GM21390 (cell line): ENCODE results near the gene MAGEB16.

Experiments used
- ATAC-seq: cut with Tn5 transposase; IDR thresholded peaks from one replicate; pipeline ENCODE4 v1.9.1; 2021; ENCODE audit not compliant: unreplicated experiment

The MAGEB16 gene

GRCh38 chrX:35798042-35798441 lies at the start of gene MAGEB16:
Gene MAGEB16 (plus strand): TSS chrX:35798342. CDS start chrX:35802197, 3,855 bp downstream.
- ATAC-seq = no peak

- no peak for ATAC-seq
Observed at GRCh38 chrX:35773958-35774564, 24.1 kb upstream of the MAGEB16 start.

- no peak for ATAC-seq
Observed at GRCh38 chrX:35785075-35785474, 13.1 kb upstream of the MAGEB16 start.

DNA sequence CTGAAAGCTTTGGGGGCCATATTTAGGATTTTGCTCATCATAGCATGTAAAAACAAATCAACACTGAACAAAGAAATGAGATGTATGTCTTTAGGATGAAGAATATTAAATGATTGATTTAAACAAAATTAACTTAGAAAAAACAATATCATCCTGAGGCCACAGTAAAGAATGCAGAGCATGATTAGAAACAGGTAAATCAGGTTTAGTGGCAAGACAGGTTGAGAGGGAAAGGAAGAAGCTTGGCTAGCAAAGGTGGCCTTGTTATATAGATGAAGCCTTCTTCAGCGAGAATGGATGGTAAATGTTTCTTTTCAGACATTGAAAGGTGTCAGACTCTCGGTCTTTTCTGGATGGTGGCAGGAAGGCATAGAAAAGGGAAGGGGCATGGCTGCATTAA lies 11.9 kb upstream of the MAGEB16 start:
- no peak for ATAC-seq

GRCh38 chrX:35787867-35788266 lies 10.3 kb upstream of the MAGEB16 start:
- ATAC-seq = no peak

- ATAC-seq = no peak
Observed at GRCh38 chrX:35800474-35800873, 2.3 kb downstream of the MAGEB16 start.

DNA sequence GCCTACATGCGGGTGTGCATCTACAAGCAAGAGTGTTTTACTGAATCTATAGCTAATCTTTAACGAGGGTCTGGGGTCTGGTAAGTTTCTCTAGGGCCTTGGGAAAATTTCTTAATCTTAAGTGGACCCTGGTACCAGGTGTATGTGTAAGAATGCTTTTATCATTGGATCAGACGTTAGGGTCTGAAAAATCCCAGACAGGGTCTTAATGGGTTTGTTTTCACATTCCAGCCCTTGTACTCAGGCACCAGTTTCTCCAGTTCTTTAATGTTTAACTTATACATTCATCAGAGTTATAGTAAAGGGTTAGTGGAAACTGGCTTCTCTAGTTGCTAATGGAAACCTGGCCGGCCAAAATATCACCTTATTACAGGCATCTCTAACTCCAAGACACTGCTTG lies 11.6 kb downstream of the MAGEB16 start:
- no peak for ATAC-seq

- ATAC-seq = no peak
Observed at GRCh38 chrX:35819241-35819640, 21.1 kb downstream of the MAGEB16 start.

DNA sequence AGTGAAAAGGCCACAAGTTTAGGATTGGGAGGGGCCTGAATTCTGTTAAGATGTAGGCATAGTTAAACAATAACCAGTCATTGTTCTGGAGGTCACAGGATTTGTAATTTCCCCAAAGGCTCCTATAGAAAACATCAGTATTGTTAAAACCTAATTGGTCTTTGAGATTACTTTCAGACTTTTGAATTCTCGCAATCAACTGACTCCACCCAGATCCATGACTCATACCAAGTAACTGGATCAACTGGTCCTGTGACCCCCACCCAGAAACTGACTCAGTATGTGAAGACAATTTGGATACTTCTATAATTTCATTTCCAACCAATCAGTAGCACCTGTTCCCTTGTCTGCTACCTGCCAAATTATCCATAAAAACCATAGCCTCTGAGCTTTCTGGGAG lies 28.4 kb downstream of the MAGEB16 start:
- ATAC-seq = no peak

DNA sequence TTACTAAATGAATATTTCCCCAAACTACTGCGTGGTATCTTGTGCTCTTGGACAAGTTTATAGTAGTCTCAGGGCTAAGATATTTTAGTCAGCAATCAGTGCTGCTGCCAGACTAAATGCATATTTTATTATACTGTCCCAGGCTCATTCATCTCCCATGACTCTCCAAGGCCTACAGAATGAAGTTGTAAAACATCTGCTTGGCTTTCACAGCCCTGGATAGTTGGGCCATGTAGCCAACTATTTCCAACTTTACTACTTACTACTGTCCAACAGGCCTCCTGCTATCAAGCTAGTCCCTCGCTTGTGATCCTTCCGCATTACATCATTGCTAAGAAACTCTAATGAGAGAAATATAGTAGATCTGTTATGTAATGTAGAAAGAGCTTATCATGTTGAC lies 31.4 kb downstream of the MAGEB16 start:
- ATAC-seq = no peak

DNA sequence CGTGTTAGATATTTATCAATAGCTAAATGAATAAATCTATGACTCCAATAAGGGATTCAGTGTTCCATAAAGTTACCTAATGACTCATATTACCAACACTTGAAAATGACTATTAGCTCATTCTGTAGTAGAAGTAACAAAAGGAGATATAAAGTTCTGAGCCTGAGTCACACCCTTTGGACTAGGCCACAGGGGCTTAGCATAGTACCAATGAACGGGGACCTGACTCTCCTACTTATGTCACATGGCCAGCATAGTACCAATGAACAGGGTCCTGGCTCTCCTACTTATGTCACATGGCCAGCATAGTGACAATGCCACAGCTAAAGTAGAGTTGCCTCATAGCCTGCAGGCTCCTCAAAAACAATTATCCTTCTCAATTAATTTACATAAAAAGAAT lies 43.7 kb downstream of the MAGEB16 start:
- ATAC-seq = no peak

DNA sequence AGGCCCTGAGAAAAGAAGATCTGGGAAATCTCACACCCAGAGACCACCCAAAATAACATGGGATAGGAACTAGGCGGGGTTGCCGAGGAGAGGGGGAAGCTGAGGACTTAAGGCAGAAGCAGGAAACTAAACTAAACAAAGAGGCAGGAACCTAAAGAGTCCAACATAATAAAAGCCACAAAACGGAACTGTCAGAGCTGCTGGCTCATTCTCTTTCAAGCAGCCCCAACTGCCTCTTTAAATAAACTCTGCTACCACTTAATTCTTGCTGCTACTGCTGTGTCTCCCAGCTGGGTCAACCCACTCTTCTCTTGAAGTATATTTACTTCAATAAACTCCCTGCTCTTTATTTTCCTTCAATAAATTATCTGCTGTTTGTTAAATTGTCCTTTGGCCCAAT lies 44.5 kb downstream of the MAGEB16 start:
- ATAC-seq = no peak

GRCh38 chrX:35847736-35848135 lies 49.6 kb downstream of the MAGEB16 start:
- ATAC-seq = no peak
